HepG2 (cell line): ENCODE measurements around the gene UBE2O. TPM values are rescaled to one million over a fixed set of nuclear protein-coding genes. Genes with fewer than 3 reads are reported as not detected.

Experiments used
- CREB1 ChIP-seq, 2 experiments: fragments of 450-650 bp in 1 of 2; IDR thresholded peaks; 2 replicates each; pipeline ENCODE4 v1.6.1; 2016 to 2017; ENCODE audit warnings: control low read depth in 1 of 2, mild to moderate bottlenecking in 1 of 2, missing compliant biosample characterization in 1 of 2, missing genetic modification characterization in 1 of 2
- HNRNPK ChIP-seq: fragments of 200-400 bp; formaldehyde crosslinking; IDR thresholded peaks from 2 replicates; pipeline ENCODE4 v1.6.1; 2018; ENCODE audit warnings: low read length, low read depth, moderate library complexity, mild to moderate bottlenecking; ENCODE audit not compliant: poor library complexity, severe bottlenecking
- KLF16 ChIP-seq, 2 experiments: sonication (generic) in 1 of 2; formaldehyde crosslinking in 1 of 2; IDR thresholded peaks; 2 replicates each; pipeline versions ENCODE4 v1.6.1 to v1.8.0; 2016 to 2023; ENCODE audit warnings: missing genetic modification reagents in 2 of 2, missing compliant biosample characterization in 1 of 2
- NFE2 ChIP-seq: sonication (generic); formaldehyde crosslinking; IDR thresholded peaks from 2 replicates; pipeline ENCODE4 v1.4.0; 2020; ENCODE audit warnings: missing genetic modification reagents
- NONO ChIP-seq, 2 experiments: fragments of 450-650 bp in 1 of 2; sonication (generic) in 1 of 2; formaldehyde crosslinking in 1 of 2; IDR thresholded peaks in 1 of 2; conservative IDR thresholded peaks in 1 of 2; 2 replicates each; pipeline versions ENCODE4 v1.6.1 to v1.8.0; 2017 to 2022; ENCODE audit warnings: mild to moderate bottlenecking in 1 of 2, missing genetic modification reagents in 1 of 2, moderate library complexity in 1 of 2
- NR2F6 ChIP-seq, 2 experiments: IDR thresholded peaks; 2 replicates each; pipeline ENCODE4 v1.6.1; 2016; ENCODE audit warnings: antibody characterized with exemption in 1 of 2, mild to moderate bottlenecking in 1 of 2
- PAXIP1 ChIP-seq: sonication (generic); formaldehyde crosslinking; conservative IDR thresholded peaks from 2 replicates; pipeline ENCODE4 v1.4.0; 2020; ENCODE audit warnings: mild to moderate bottlenecking, missing genetic modification reagents, moderate library complexity
- SRF ChIP-seq: IDR thresholded peaks from 2 replicates; pipeline ENCODE4 v1.6.1; 2011; ENCODE audit warnings: mild to moderate bottlenecking, low read depth, low read length, moderate library complexity
- TRIM22 ChIP-seq: fragments of 450-650 bp; IDR thresholded peaks from 2 replicates; pipeline ENCODE4 v1.6.1; 2017
- ZBTB42 ChIP-seq: sonication (generic); formaldehyde crosslinking; IDR thresholded peaks from 2 replicates; pipeline ENCODE4 v1.5.0; 2020; ENCODE audit warnings: mild to moderate bottlenecking, missing genetic modification reagents
- ZFP82 ChIP-seq: sonication (generic); formaldehyde crosslinking; IDR thresholded peaks from 2 replicates; pipeline ENCODE4 v1.5.1; 2020; ENCODE audit warnings: mild to moderate bottlenecking, missing genetic modification reagents, borderline replicate concordance
- ZNF138 ChIP-seq: sonication (generic); formaldehyde crosslinking; IDR thresholded peaks from 2 replicates; pipeline ENCODE4 v1.5.0; 2020; ENCODE audit warnings: mild to moderate bottlenecking, low read depth, missing genetic modification reagents
- ZNF83 ChIP-seq: sonication (generic); formaldehyde crosslinking; IDR thresholded peaks from 2 replicates; pipeline ENCODE4 v1.4.0; 2020; ENCODE audit warnings: missing genetic modification reagents, mild to moderate bottlenecking, borderline replicate concordance
- polyA plus RNA-seq, 8 experiments: library from polyadenylated mRNA; depleted of rRNA in 3 of 8; stranded (reverse) in 7 of 8; unstranded in 1 of 8; fragments of >200 nt; fragmentation: Illumina TruSeq in 4 of 8; extraction: Trizol in 4 of 8; gene quantifications; 2 replicates each; pipeline versions ENCODE4 v1.2.1 to v1.2.3, GENCODE V29; 2011 to 2016; ENCODE audit warnings: low read depth in 4 of 8, missing spikeins in 1 of 8, mixed read lengths in 1 of 8; ENCODE audit not compliant: insufficient read depth in 1 of 8
- total RNA-seq, 5 experiments: library from RNA; depleted of rRNA; stranded (reverse); fragments of >200 nt; fragmentation: Illumina TruSeq; extraction: Trizol; gene quantifications; 2 replicates each; pipeline ENCODE4 v1.2.3, GENCODE V29; 2016; ENCODE audit warnings: low read depth in 1 of 5
- TF ChIP-seq, protein P1 (sequence below): sonication (generic); formaldehyde crosslinking; IDR thresholded peaks from 2 replicates; pipeline ENCODE4 v1.5.0; 2020; ENCODE audit warnings: mild to moderate bottlenecking, missing genetic modification reagents, borderline replicate concordance
- TF ChIP-seq, protein P2 (sequence below): sonication (generic); formaldehyde crosslinking; IDR thresholded peaks from 2 replicates; pipeline ENCODE4 v1.8.1; 2022; ENCODE audit warnings: low read depth, mild to moderate bottlenecking, missing genetic modification reagents

Gene UBE2O
- total and polyA plus RNA-seq, 2 of the 13 experiments (the other 11 are each of a cell fraction or from before 2014, with no cell fraction given), result 21.5 to 23.5 TPM

DNA sequence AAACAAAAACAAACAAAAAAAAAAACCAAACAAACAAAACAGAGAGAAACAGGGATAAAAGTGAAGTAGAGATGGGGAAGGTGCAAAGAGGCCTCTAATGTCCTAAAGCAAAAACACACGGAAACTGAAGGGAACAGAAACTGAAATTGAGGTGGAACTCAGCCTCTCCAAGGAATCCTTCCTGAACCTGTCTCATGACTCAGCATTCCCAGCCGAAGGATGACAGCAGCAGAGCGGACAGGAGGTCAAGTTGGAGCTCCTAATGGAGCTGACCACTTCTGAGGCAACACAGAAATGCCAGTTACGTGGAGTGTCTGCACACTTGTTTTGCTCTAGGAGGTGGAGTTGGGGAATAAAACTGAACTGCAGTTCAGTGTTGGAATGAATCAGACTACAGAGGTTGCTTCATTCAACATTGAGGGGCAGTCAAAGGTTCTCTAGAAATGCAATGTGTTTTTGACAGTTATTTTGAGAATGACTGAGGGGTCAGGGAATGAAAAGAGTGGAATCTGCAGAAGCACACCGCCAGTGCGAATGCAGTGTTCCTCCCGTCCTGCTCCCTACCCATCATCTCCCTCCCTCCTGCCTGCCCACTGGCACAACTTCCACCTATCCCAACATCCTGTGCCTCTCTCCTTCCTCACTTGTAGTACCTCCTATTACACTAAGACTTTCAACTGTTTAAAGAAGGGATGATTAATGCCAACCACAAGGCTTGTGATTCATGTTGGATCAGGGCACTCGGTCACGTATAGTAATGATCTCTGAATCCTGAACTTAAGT, 6.3 kb downstream of the UBE2O start (continued):
- TF ChIP-seq, protein P1, sequence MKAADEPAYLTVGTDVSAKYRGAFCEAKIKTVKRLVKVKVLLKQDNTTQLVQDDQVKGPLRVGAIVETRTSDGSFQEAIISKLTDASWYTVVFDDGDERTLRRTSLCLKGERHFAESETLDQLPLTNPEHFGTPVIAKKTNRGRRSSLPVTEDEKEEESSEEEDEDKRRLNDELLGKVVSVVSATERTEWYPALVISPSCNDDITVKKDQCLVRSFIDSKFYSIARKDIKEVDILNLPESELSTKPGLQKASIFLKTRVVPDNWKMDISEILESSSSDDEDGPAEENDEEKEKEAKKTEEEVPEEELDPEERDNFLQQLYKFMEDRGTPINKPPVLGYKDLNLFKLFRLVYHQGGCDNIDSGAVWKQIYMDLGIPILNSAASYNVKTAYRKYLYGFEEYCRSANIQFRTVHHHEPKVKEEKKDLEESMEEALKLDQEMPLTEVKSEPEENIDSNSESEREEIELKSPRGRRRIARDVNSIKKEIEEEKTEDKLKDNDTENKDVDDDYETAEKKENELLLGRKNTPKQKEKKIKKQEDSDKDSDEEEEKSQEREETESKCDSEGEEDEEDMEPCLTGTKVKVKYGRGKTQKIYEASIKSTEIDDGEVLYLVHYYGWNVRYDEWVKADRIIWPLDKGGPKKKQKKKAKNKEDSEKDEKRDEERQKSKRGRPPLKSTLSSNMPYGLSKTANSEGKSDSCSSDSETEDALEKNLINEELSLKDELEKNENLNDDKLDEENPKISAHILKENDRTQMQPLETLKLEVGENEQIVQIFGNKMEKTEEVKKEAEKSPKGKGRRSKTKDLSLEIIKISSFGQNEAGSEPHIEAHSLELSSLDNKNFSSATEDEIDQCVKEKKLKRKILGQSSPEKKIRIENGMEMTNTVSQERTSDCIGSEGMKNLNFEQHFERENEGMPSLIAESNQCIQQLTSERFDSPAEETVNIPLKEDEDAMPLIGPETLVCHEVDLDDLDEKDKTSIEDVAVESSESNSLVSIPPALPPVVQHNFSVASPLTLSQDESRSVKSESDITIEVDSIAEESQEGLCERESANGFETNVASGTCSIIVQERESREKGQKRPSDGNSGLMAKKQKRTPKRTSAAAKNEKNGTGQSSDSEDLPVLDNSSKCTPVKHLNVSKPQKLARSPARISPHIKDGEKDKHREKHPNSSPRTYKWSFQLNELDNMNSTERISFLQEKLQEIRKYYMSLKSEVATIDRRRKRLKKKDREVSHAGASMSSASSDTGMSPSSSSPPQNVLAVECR, result peak; percentile 26; the same call in 1 of the 2 replicates
- TF ChIP-seq SRF (no peak), NFE2 (CRISPR knock-in tag) (peak; percentile 86; the same call in 1 of the 2 replicates), NR2F6 (IDR thresholded peaks at IDR 0.05) (no peak), NR2F6 (CRISPR knock-in tag; IDR thresholded peaks at IDR 0.05) (peak; percentile 36; the same call in 1 of the 2 replicates), ZNF138 (no peak), HNRNPK (no peak), PAXIP1 (CRISPR knock-in tag) (no peak), ZNF83 (no peak), CREB1 (IDR thresholded peaks at IDR 0.05) (peak; percentile 16; the same call in 1 of the 2 replicates), CREB1 (CRISPR knock-in tag; IDR thresholded peaks at IDR 0.05) (no peak), ZFP82 (CRISPR knock-in tag) (no peak), NONO (IDR thresholded peaks at IDR 0.05) (no peak), NONO (CRISPR knock-in tag; conservative IDR thresholded peaks at IDR 0.05) (no peak), ZBTB42 (CRISPR knock-in tag) (no peak), KLF16 (CRISPR knock-in tag; IDR thresholded peaks at IDR 0.05) (no peak), TRIM22 (no peak)
- TF ChIP-seq, protein P2, sequence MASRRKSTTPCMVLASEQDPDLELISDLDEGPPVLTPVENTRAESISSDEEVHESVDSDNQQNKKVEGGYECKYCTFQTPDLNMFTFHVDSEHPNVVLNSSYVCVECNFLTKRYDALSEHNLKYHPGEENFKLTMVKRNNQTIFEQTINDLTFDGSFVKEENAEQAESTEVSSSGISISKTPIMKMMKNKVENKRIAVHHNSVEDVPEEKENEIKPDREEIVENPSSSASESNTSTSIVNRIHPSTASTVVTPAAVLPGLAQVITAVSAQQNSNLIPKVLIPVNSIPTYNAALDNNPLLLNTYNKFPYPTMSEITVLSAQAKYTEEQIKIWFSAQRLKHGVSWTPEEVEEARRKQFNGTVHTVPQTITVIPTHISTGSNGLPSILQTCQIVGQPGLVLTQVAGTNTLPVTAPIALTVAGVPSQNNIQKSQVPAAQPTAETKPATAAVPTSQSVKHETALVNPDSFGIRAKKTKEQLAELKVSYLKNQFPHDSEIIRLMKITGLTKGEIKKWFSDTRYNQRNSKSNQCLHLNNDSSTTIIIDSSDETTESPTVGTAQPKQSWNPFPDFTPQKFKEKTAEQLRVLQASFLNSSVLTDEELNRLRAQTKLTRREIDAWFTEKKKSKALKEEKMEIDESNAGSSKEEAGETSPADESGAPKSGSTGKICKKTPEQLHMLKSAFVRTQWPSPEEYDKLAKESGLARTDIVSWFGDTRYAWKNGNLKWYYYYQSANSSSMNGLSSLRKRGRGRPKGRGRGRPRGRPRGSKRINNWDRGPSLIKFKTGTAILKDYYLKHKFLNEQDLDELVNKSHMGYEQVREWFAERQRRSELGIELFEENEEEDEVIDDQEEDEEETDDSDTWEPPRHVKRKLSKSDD (CRISPR knock-in tag), result no peak
